ENCODE data around the gene ZNF438.
"Not testable (repeated sequence)": the region's sequence is repeated elsewhere in the genome, so short reads cannot be mapped to it uniquely, and the experiment has no call there.

Gene ZNF438

DNA sequence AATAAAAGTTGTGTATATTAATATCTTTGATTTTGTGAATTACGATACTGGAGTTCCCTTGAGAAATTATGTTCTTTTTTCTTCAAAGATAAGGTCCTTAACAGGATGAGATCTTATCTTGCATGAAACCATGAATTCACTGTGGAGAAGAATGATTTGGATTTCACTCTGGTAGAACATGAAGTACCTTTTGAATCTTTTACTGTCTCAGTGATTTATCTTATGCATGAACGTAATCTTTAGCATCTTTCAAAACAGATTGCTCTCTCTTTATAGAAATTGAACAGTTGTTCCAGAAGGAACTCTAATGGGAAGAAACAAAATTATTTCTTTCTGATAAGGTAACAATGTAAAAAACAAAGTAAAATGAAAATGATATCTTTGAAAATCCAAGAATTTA is 11.0 kb upstream of the ZNF438 start:
- in situ Hi-C loops (cut with MboI; ENCODE audit: low sequenced_read_pairs) = no loop called here

- in situ Hi-C loops (cut with MboI; ENCODE audit: low sequenced_read_pairs) = no loop called here
Observed at GRCh38 chr10:31041011-31041410, 9.3 kb upstream of the ZNF438 start.

DNA sequence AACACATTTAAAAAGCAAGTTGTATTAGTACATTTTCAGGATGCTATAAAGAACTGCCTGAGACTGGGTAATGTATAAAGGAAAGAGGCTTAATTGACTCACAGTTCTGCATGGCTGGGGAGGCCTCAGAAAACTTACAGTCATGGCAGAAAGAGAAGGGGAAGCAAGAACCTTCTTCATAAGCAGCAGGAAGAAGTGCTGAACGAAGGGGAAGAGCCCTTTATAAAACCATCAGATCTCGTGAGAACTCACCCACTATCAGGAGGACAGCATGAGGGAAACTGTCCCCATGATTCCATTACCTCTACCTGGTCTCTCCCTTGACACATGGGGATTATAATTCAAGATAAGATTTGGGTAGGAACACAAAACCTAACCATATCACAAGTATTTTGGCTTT is 7.3 kb upstream of the ZNF438 start:
- in situ Hi-C loops (cut with MboI; ENCODE audit: low sequenced_read_pairs) = not testable (repeated sequence)

GRCh38 chr10:31037749-31038148 is 6.1 kb upstream of the ZNF438 start:
- in situ Hi-C loops (cut with MboI; ENCODE audit: low sequenced_read_pairs) = no loop called here

- in situ Hi-C loops (cut with MboI; ENCODE audit: low sequenced_read_pairs) = no loop called here
Observed at GRCh38 chr10:31036209-31036608, 4.5 kb upstream of the ZNF438 start.

DNA sequence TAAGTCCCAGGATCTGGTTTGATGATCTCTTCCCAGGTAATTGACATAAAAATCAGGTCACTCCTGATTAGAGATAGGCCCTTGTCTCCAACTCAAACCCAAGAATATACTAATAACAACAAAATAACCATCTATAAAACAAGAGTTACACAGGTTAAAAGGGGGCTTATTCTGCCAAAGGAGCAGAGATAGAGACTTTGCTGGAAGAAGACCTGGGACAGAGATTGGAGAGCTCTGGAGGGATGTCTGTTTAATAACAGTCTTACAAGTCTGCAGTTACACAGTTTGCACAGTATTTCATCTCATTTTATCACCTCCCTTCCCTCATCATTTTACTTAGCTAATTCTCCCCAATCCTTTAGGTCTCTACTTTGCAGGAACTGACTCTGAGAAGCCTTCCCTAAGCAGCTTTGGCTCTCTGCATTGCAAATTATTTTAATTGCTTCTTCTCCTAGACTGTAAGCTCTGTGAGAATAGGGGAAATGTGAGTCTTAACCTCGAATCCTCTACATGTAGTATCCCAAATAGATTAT is 3.7 kb upstream of the ZNF438 start:
- in situ Hi-C loops (cut with MboI; ENCODE audit: low sequenced_read_pairs) = no loop called here

GRCh38 chr10:31034098-31034909 is 2.6 kb upstream of the ZNF438 start:
- in situ Hi-C loops (cut with MboI; ENCODE audit: low sequenced_read_pairs) = no loop called here

GRCh38 chr10:31033147-31033546 is 1.5 kb upstream of the ZNF438 start:
- in situ Hi-C loops (cut with MboI; ENCODE audit: low sequenced_read_pairs) = no loop called here

GRCh38 chr10:31032258-31033132 is 830 bp upstream of the ZNF438 start:
- in situ Hi-C loops (cut with MboI; ENCODE audit: low sequenced_read_pairs) = no loop called here

- in situ Hi-C loops (cut with MboI; ENCODE audit: low sequenced_read_pairs) = no loop called here
Observed at GRCh38 chr10:31031205-31031557, 484 bp downstream of the ZNF438 start.

DNA sequence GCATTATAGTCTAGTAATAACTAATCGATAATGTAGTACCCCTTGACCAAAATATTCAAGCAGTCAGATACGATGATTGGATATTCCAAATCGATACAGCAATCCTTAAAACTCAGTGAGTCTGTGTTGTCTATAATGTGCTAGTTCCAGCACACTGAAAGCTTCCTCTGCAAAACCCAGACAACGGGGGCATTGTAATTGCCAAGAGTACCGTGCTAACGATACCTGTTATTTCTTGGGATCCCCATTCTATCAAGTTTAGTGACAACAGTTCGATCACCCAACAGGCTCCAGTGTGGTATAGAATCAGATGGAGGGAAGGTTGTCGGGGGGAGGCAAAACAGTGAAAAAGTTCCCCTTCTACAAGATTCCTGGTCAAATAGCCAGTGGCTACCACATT is 865 bp downstream of the ZNF438 start:
- in situ Hi-C loops (cut with MboI; ENCODE audit: low sequenced_read_pairs) = no loop called here

- in situ Hi-C loops (cut with MboI; ENCODE audit: low sequenced_read_pairs) = no loop called here
Observed at GRCh38 chr10:31030260-31030659, 1.4 kb downstream of the ZNF438 start.

- in situ Hi-C loops (cut with MboI; ENCODE audit: low sequenced_read_pairs) = no loop called here
Observed at GRCh38 chr10:31028081-31028480, 3.6 kb downstream of the ZNF438 start.

GRCh38 chr10:31026279-31026678 is 5.4 kb downstream of the ZNF438 start:
- in situ Hi-C loops (cut with MboI; ENCODE audit: low sequenced_read_pairs) = not testable (repeated sequence)

DNA sequence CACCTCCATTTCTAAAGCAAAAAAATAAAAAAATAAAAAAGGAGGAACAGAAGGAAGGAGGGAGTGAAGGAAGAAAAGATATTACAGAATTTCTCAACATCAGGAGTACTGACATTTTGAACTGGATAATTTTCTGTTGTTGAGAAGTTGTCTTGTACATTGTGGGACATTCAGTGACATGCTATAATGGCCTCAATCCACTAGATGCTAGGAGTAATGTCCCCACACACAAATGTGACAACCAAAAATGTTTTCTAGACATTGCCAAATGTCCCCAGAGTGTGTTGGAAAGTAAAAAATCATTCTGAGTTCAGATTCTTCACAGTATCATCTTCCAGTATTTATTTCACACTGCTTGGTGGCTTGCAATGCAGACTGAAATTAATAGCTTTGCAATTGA is 6.5 kb downstream of the ZNF438 start:
- in situ Hi-C loops (cut with MboI; ENCODE audit: low sequenced_read_pairs) = no loop called here

DNA sequence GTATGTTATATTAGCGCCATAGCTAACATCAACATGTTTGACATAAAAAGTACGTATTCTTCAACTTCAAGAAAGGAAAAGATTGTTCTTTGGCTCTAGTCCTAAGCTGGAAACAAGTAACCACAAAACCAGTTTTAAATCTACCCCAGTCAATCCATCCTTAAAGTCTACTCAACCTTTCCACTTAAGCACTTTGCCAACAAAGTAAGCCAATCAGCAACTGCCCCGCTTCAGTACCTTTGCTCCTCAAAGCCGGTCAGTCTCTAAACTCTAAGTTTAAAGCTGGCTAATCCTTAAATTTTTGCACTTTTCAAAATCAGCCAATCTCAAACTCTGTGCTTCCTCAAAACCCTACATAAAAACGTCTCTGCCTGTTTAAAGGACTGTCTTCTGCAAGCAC is 8.1 kb downstream of the ZNF438 start:
- in situ Hi-C loops (cut with MboI; ENCODE audit: low sequenced_read_pairs) = no loop called here

- in situ Hi-C loops (cut with MboI; ENCODE audit: low sequenced_read_pairs) = no loop called here
Observed at GRCh38 chr10:31020209-31020608, 11.5 kb downstream of the ZNF438 start.

DNA sequence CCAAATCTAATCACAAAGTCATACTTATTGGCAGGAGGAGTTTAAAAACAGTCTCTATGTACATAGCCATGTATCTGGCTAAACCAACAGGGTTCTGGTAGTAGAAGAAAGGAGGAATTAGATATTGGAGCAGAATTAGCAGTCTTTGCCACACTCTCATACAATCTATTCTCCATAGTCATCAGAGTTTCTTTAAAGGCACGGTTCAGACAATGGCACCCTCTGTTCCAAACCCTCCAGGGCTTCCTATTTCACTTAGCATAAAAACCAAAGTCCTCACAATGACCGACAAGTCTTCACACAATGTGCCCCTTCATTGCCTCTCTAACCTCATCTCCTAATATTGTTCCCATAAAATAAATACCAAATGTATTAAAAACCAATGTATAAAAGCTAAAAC is 12.7 kb downstream of the ZNF438 start:
- in situ Hi-C loops (cut with MboI; ENCODE audit: low sequenced_read_pairs) = no loop called here

DNA sequence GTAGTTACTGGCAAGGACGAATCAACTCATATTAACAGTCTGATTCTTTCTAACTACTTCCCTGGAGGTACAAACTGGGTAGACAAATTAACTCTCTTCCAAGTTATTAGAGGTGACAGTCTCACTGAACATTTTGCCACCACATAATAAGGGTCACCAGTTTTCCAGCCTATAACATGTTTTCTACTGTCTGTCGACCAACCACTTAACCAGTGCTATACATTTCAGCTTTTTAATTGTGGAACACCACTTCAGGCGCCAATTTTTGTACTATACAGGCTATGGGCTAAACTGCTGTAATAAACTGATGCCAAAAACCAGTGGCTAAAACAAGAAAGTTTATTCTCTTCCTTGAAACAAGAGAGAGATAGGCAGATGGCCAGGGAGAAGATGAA is 13.3 kb downstream of the ZNF438 start:
- in situ Hi-C loops (cut with MboI; ENCODE audit: low sequenced_read_pairs) = no loop called here

GRCh38 chr10:31017534-31018355 is 13.9 kb downstream of the ZNF438 start:
- in situ Hi-C loops (cut with MboI; ENCODE audit: low sequenced_read_pairs) = no loop called here

Measured in HL-60/S4 treated with phorbol 12-myristate 13-acetate at 8.2 ng/mL for 4 days and 3 days (cell line).